ENCODE results near the gene CEP295NL.

The CEP295NL gene

DNA sequence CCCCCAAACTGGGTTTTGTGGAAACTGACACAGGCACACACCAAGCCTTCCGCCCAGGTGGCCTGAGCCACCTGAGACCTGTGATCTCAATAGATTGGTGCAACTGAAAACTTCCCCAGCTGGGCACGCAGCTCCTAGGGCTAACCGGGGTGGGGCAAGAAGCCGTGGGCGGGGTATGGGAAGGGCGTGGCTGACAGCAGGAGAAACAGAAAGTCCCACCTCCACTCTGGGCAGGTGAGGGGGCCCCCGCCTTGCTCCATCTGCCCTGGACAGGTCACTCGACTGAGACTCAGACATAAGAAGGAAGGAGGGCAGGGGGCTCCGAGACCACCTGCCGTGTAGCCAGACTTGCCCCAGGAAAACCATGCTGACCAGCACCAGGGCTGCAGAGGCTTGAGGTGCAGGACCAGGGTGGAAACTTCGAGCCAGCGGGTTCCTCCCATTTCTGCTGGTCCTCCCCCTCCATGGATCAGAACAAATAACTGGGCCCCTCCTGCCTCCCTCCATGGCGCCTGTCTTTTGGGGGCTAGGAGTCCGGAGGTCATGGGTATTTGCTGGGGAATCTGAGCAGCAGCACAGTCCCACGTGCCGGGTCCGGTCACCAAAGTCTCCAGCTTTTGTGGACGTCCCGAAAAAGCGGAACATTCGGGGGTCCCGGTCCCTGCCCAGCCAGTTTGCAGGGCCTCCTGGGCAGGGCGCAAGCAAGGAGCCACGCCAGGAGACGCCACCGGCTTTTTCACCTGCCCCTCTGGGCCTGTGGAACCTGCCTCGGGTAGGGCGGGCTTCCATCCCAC lies 20.9 kb upstream of the CEP295NL start:
- DNase-seq (ENCODE audit: low spot score), result peak; percentile 93
- H3K27ac ChIP-seq, result peak overlapping the region; percentile 96
- ChIA-PET POLR2A (ENCODE audit: low non-redundant PET) (interaction anchor here (0.6 kb wide), 1 partner anchor 62 kb away, joined by 3 read pairs; no protein-coding TSS in a partner anchor), CTCF (interaction anchor here (1.0 to 1.1 kb wide), 2 partner anchors 42 to 58 kb away, joined by 3 read pairs; no protein-coding TSS in a partner anchor)
- TF ChIP-seq, protein P1, sequence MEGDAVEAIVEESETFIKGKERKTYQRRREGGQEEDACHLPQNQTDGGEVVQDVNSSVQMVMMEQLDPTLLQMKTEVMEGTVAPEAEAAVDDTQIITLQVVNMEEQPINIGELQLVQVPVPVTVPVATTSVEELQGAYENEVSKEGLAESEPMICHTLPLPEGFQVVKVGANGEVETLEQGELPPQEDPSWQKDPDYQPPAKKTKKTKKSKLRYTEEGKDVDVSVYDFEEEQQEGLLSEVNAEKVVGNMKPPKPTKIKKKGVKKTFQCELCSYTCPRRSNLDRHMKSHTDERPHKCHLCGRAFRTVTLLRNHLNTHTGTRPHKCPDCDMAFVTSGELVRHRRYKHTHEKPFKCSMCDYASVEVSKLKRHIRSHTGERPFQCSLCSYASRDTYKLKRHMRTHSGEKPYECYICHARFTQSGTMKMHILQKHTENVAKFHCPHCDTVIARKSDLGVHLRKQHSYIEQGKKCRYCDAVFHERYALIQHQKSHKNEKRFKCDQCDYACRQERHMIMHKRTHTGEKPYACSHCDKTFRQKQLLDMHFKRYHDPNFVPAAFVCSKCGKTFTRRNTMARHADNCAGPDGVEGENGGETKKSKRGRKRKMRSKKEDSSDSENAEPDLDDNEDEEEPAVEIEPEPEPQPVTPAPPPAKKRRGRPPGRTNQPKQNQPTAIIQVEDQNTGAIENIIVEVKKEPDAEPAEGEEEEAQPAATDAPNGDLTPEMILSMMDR (conservative IDR thresholded peaks at IDR 0.05; ENCODE audit: low read depth), result no peak

DNA sequence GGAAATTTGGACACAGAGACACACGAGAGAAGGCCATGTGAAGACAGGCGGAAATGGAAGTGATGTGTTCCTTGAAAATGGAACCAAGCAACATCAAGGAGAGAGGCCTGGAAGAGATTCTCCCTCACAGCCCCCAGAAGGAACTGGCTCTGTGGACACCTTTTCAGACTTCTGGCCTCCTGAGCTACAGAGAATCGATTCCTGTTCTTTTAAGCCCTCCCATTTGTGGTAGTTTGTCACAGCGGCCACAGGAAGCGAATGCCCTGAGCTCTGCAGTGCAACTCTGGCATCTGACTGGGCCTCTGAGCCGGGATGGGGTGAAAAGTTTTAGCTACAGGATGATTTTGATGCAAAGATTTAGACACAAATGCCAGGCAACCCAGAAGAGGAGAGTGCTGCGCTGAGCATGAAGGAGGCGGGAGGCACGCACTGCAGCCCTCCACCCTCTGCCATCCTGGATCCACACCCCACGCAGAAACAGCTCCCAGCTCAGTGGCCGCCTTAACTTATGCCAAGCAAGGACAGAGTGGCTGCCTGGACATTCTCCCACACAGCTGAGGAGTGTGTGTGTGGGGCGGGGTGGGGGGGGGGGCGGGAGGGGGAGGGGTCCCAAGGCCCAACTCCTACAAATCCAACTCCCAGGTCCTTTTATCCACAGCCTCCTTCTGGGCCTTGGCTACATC lies 20.0 kb upstream of the CEP295NL start:
- peak overlapping the region; percentile 96 for H3K27ac ChIP-seq
- no peak for DNase-seq (ENCODE audit: low spot score)
- TF ChIP-seq, protein P1 (conservative IDR thresholded peaks at IDR 0.05; ENCODE audit: low read depth), result no peak
- ChIA-PET CTCF (interaction anchor here (1.1 kb wide), 2 partner anchors 43 to 57 kb away, joined by 3 read pairs; no protein-coding TSS in a partner anchor), POLR2A (ENCODE audit: low non-redundant PET) (interaction anchor here (0.5 to 0.6 kb wide), 2 partner anchors 51 to 61 kb away, joined by 3 read pairs; no protein-coding TSS in a partner anchor)

DNA sequence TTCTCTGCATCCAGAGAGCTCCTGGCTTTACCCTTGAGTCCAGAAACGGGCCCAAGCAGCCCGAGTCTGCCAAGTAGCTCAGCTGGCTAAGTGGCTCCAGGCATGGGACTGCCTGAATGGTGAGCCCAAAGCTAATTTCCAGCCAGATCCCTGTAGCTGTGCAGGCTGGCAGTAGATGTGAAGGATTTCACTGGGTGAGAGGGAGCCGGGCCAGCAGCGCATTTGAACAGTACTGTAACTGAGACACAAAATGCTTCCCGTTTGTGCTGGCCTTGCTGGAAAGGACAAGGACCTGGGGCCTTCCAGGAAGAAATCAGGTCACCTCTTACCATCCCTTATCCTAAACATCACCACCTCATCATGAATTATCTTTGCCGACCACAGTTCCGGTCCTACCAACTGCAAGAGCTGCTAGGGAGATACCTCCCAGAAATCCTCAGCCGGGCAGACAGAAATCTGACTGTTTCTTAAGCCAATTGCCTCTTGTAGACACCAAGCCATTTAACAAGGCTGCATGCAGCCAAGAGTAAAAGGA lies 18.5 kb upstream of the CEP295NL start:
- no peak for DNase-seq (ENCODE audit: low spot score)
- TF ChIP-seq, protein P1 (conservative IDR thresholded peaks at IDR 0.05; ENCODE audit: low read depth), result no peak
- ChIA-PET CTCF (no interaction called here), POLR2A (ENCODE audit: low non-redundant PET) (no interaction called here)
- H3K27ac ChIP-seq, result peak overlapping the region; percentile 96

DNA sequence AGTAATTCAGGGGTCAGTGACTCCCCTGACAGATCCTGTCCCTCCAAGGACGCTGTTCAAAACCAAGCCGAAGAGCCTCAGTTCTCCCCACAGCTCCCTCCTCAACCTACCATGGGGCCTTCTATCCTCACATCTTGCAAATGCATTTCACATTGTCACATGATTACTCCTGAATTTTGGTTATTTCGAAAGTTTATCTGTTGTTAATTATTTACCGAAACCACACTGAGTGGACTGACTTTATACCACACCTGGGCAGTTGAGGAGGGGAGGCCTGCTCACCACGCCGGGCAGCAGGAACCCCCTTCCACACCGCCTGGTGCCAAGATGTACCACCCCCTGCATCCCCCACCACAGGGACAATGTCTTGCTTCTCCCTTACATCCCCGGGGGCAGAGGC lies 17.5 kb upstream of the CEP295NL start:
- POLR2A ChIA-PET (ENCODE audit: low non-redundant PET), result no interaction called here

DNA sequence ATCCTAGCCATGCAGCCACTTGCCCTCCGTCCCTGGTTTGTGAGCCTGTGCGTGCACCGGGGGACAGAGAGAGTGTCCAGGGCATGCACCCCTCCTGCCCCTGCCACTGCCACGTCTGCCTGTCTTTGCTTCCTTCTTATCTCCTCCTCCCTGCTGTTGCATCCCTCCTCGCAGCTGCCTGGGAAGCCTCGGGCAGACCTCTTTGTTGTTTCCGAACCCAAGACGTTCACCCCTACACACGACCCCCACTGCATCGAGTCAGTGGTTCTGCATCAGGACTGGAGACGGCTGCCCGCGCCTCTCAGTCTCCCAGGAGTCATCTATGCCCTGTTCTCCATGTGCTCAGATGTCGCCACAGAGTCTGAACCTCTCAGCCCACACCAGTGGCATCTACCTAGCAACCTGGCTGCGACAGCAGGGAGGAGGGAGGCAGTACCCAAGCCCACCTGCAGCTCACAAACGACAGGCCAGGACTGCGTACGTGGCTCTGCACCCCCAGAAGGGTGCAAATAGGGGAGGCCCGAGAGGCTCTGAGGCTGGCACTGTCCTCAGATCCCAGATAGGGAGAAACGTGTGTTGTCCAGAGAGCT lies 17.0 kb upstream of the CEP295NL start:
- TF ChIP-seq, protein P1 (conservative IDR thresholded peaks at IDR 0.05; ENCODE audit: low read depth), result no peak
- POLR2A ChIA-PET (ENCODE audit: low non-redundant PET), result no interaction called here
- CTCF ChIA-PET, result no interaction called here
- peak overlapping the region; percentile 96 for H3K27ac ChIP-seq
- no peak for DNase-seq (ENCODE audit: low spot score)

More for the DNA sequence above, 17.5 kb upstream of the CEP295NL start:
- no peak for DNase-seq (ENCODE audit: low spot score)
- TF ChIP-seq, protein P1 (conservative IDR thresholded peaks at IDR 0.05; ENCODE audit: low read depth), result no peak
- CTCF ChIA-PET, result no interaction called here
- peak overlapping the region; percentile 96 for H3K27ac ChIP-seq

DNA sequence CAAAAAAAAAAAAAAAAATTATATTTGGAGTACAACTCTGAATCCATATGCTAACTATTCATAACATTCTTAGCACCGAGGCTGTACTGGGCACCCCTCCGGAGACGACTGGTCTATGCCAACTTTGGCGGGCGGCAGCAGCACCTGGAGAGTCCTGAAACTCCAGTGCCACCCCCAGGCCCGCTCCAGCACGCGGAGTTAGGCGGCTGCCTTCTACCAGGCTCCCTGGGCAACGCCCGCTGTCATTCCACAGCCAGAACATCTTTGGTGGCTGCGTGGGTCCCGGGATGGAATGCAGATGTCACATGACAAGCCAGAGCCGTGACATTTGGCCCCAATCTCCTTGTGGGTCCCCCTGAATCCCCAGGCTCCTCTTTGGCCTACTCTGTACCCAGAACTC lies 16.0 kb upstream of the CEP295NL start:
- peak overlapping the region; percentile 96 for H3K27ac ChIP-seq
- TF ChIP-seq, protein P1 (conservative IDR thresholded peaks at IDR 0.05; ENCODE audit: low read depth), result no peak
- POLR2A ChIA-PET (ENCODE audit: low non-redundant PET), result no interaction called here
- DNase-seq (ENCODE audit: low spot score), result no peak
- CTCF ChIA-PET, result interaction anchor here (0.7 kb wide), 1 partner anchor 115 kb away, joined by 3 read pairs; no protein-coding TSS in a partner anchor
